HEK293T (cell line): ENCODE data around the gene DUOXA1.

ENCODE experiments used
- CTCF ChIA-PET: fragments of 350-600 bp; formaldehyde crosslinking; extraction: SDS; loops from one replicate; lab custom pipeline; 2021; ENCODE audit warnings: antibody characterized with exemption, inconsistent platforms; lab: Yijun Ruan, JAX
- POLR2A ChIA-PET: fragments of 350-600 bp; formaldehyde crosslinking; extraction: SDS; loops from one replicate; lab custom pipeline; 2020; ENCODE audit warnings: antibody characterized with exemption, inconsistent platforms; lab: Yijun Ruan, JAX
- DNase-seq: peaks from one replicate; pipeline ENCODE4 v3.0.0; 2012; ENCODE audit warnings: mixed read lengths; ENCODE audit errors: extremely low spot score
- ARNT ChIP-seq: fragments of 450-650 bp; IDR thresholded peaks from 2 replicates; pipeline ENCODE4 v1.6.1; 2017; ENCODE audit warnings: mild to moderate bottlenecking
- BHLHE40 ChIP-seq: fragments of 450-650 bp; IDR thresholded peaks from 2 replicates; pipeline ENCODE4 v1.6.1; 2016; ENCODE audit warnings: mild to moderate bottlenecking, moderate library complexity, borderline replicate concordance
- CTBP1 ChIP-seq: fragments of 450-650 bp; IDR thresholded peaks from 2 replicates; pipeline ENCODE4 v1.6.1; 2016; ENCODE audit warnings: borderline replicate concordance
- ELF4 ChIP-seq: fragments of 450-650 bp; IDR thresholded peaks from 2 replicates; pipeline ENCODE4 v1.6.1; 2017; ENCODE audit warnings: antibody characterized with exemption
- FOXA1 ChIP-seq: fragments of 450-650 bp; IDR thresholded peaks from 2 replicates; pipeline ENCODE4 v1.6.1; 2016; ENCODE audit warnings: mild to moderate bottlenecking
- FOXK2 ChIP-seq: fragments of 450-650 bp; IDR thresholded peaks from 2 replicates; pipeline ENCODE4 v1.6.1; 2016; ENCODE audit warnings: mild to moderate bottlenecking
- FOXM1 ChIP-seq: fragments of 450-650 bp; IDR thresholded peaks from 2 replicates; pipeline ENCODE4 v1.6.1; 2017; ENCODE audit warnings: mild to moderate bottlenecking, borderline replicate concordance
- HDGF ChIP-seq: fragments of 450-650 bp; IDR thresholded peaks from 2 replicates; pipeline ENCODE4 v1.6.1; 2017; ENCODE audit warnings: antibody characterized with exemption, borderline replicate concordance
- L3MBTL2 ChIP-seq: fragments of 450-650 bp; conservative IDR thresholded peaks from 2 replicates; pipeline ENCODE4 v1.6.1; 2016; ENCODE audit warnings: mild to moderate bottlenecking
- LEF1 ChIP-seq: fragments of 450-650 bp; IDR thresholded peaks from 2 replicates; pipeline ENCODE4 v1.6.1; 2017; ENCODE audit warnings: mild to moderate bottlenecking, borderline replicate concordance
- NFRKB ChIP-seq: fragments of 450-650 bp; IDR thresholded peaks from 2 replicates; pipeline ENCODE4 v1.6.1; 2016; ENCODE audit warnings: mild to moderate bottlenecking, moderate library complexity
- PKNOX1 ChIP-seq: fragments of 450-650 bp; IDR thresholded peaks from 2 replicates; pipeline ENCODE4 v1.6.1; 2016
- SP1 ChIP-seq: fragments of 450-650 bp; IDR thresholded peaks from 2 replicates; pipeline ENCODE4 v1.6.1; 2017
- SUZ12 ChIP-seq: fragments of 450-650 bp; IDR thresholded peaks from 2 replicates; pipeline ENCODE4 v1.6.1; 2016; ENCODE audit warnings: mild to moderate bottlenecking
- TARDBP ChIP-seq: fragments of 450-650 bp; IDR thresholded peaks from 2 replicates; pipeline ENCODE4 v1.6.1; 2016
- ZNF384 ChIP-seq: fragments of 450-650 bp; IDR thresholded peaks from 2 replicates; pipeline ENCODE4 v1.6.1; 2016

Gene DUOXA1

GRCh38 chr15:45117308-45118130 is 12.2 kb downstream of the DUOXA1 start:
- POLR2A ChIA-PET = interaction anchor here (0.7 to 1.3 kb wide), 2 partner anchors 29 to 284 kb away, joined by 3 to 4 read pairs; a partner anchor contains a TSS

GRCh38 chr15:45116482-45117307 is 13.0 kb downstream of the DUOXA1 start:
- CTCF ChIA-PET = no interaction called here
- DNase-seq = no peak
- POLR2A ChIA-PET = no interaction called here
- TF ChIP-seq ELF4 (no peak), SUZ12 (no peak), ARNT (no peak), PKNOX1 (no peak), BHLHE40 (no peak), FOXM1 (no peak), HDGF (no peak), TARDBP (no peak), LEF1 (no peak), SP1 (no peak), L3MBTL2 (no peak), NFRKB (no peak), CTBP1 (no peak), ZNF384 (no peak), FOXK2 (no peak), FOXA1 (no peak)

More at GRCh38 chr15:45117308-45118130, 12.2 kb downstream of the DUOXA1 start:
- TF ChIP-seq CTBP1 = no peak
- TF ChIP-seq ARNT = no peak
- TF ChIP-seq NFRKB = no peak
- TF ChIP-seq ELF4 = no peak
- TF ChIP-seq SUZ12 = no peak
- no peak for TF ChIP-seq L3MBTL2
- no peak for TF ChIP-seq FOXK2
- no peak for TF ChIP-seq HDGF
- no peak for TF ChIP-seq FOXM1
- TF ChIP-seq SP1 = no peak
- no peak for TF ChIP-seq LEF1
- TF ChIP-seq ZNF384 = no peak
- TF ChIP-seq FOXA1 = no peak
- TF ChIP-seq BHLHE40 = no peak
- TF ChIP-seq PKNOX1 = no peak
- TF ChIP-seq TARDBP = no peak
- CTCF ChIA-PET = interaction anchor here (0.6 to 1.6 kb wide), 16 partner anchors 9 to 365 kb away, joined by 3 to 12 read pairs (median 5); no protein-coding TSS in a partner anchor
- no peak for DNase-seq

GRCh38 chr15:45116006-45116481 is 13.6 kb downstream of the DUOXA1 start:
- DNase-seq = no peak
- TF ChIP-seq ELF4 (no peak), FOXA1 (no peak), ARNT (no peak), SUZ12 (no peak), FOXM1 (no peak), L3MBTL2 (no peak), SP1 (no peak), HDGF (no peak), BHLHE40 (no peak), PKNOX1 (no peak), CTBP1 (no peak), ZNF384 (no peak), TARDBP (no peak), NFRKB (no peak), LEF1 (no peak)
- ChIA-PET POLR2A (no interaction called here), CTCF (no interaction called here)

- DNase-seq = no peak
- ChIA-PET CTCF (no interaction called here), POLR2A (no interaction called here)
Measured at GRCh38 chr15:45115312-45115820, 14.3 kb downstream of the DUOXA1 start.

More at GRCh38 chr15:45115312-45115820, 14.3 kb downstream of the DUOXA1 start:
- no peak for TF ChIP-seq SP1
- TF ChIP-seq PKNOX1 = no peak
- no peak for TF ChIP-seq SUZ12
- TF ChIP-seq L3MBTL2 = no peak
- no peak for TF ChIP-seq FOXM1
- TF ChIP-seq TARDBP = no peak
